HG03460 (cell line): ENCODE data around the gene ARMC3.
"Not testable (repeated sequence)": the region's sequence is repeated elsewhere in the genome, so short reads cannot be mapped to it uniquely, and the experiment has no call there.

ENCODE experiments used
- ATAC-seq: cut with Tn5 transposase; IDR thresholded peaks from one replicate; pipeline ENCODE4 v1.9.1; 2021; ENCODE audit not compliant: unreplicated experiment

The ARMC3 gene

GRCh38 chr10:22925088-22925487 is 2.8 kb upstream of the ARMC3 start:
- ATAC-seq, result no peak

- ATAC-seq, result no peak
Measured at GRCh38 chr10:22927166-22927565, 687 bp upstream of the ARMC3 start.

GRCh38 chr10:22929053-22929452 is 1.2 kb downstream of the ARMC3 start:
- not testable (repeated sequence) for ATAC-seq

- peak; percentile 67 for ATAC-seq
Measured at GRCh38 chr10:22931948-22932347, 4.1 kb downstream of the ARMC3 start.

- no peak for ATAC-seq
Measured at GRCh38 chr10:22932626-22933370, 4.9 kb downstream of the ARMC3 start.

- no peak for ATAC-seq
Measured at GRCh38 chr10:22934726-22935125, 6.9 kb downstream of the ARMC3 start.

GRCh38 chr10:22942437-22942836 is 14.6 kb downstream of the ARMC3 start:
- ATAC-seq, result no peak

GRCh38 chr10:22945934-22946673 is 18.3 kb downstream of the ARMC3 start:
- peak; percentile 76 for ATAC-seq

- ATAC-seq, result no peak
Measured at GRCh38 chr10:22954970-22955369, 27.1 kb downstream of the ARMC3 start.

GRCh38 chr10:22958338-22958737 is 30.5 kb downstream of the ARMC3 start:
- ATAC-seq, result no peak

- no peak for ATAC-seq
Measured at GRCh38 chr10:22959292-22959691, 31.4 kb downstream of the ARMC3 start.

- no peak for ATAC-seq
Measured at GRCh38 chr10:22959950-22960349, 32.1 kb downstream of the ARMC3 start.

GRCh38 chr10:22962817-22963216 is 35.0 kb downstream of the ARMC3 start:
- ATAC-seq, result no peak

- no peak for ATAC-seq
Measured at GRCh38 chr10:22969704-22970103, 41.9 kb downstream of the ARMC3 start.

- ATAC-seq, result no peak
Measured at GRCh38 chr10:22976534-22976933, 48.7 kb downstream of the ARMC3 start.

- no peak for ATAC-seq
Measured at GRCh38 chr10:22977751-22978150, 49.9 kb downstream of the ARMC3 start.

GRCh38 chr10:22978287-22978686 is 50.4 kb downstream of the ARMC3 start:
- no peak for ATAC-seq

GRCh38 chr10:22978918-22979317 is 51.1 kb downstream of the ARMC3 start:
- ATAC-seq, result no peak

GRCh38 chr10:22980822-22981221 is 53.0 kb downstream of the ARMC3 start:
- ATAC-seq, result no peak

- ATAC-seq, result no peak
Measured at GRCh38 chr10:22984066-22984465, 56.2 kb downstream of the ARMC3 start.

GRCh38 chr10:22986771-22987542 is 59.1 kb downstream of the ARMC3 start:
- ATAC-seq, result peak; percentile 65
